Transverse colon (tissue), 4 donors: ENCODE data around the gene GLI3. TPM values are rescaled to one million over a fixed set of nuclear protein-coding genes. Genes with fewer than 3 reads are reported as not detected.

Experiments used
- DNase-seq: peaks from one replicate; pipeline ENCODE4 v3.0.0-alpha.2; 2019
- H3K27ac ChIP-seq, 4 donors: fragments of 200-600 bp; sonication (generic); 2 replicates each; pipeline ENCODE4 v1.5.1; 2016 to 2018; ENCODE audit warnings: inconsistent platforms in 4 of 4
- H3K27me3 ChIP-seq: fragments of 200-600 bp; sonication (generic); 2 replicates; pipeline ENCODE4 v1.5.1; 2017; ENCODE audit warnings: inconsistent platforms
- H3K36me3 ChIP-seq, 4 donors: fragments of 200-600 bp; sonication (generic); 2 replicates each; pipeline ENCODE4 v1.5.1; 2017 to 2019; ENCODE audit warnings: inconsistent platforms in 4 of 4
- H3K4me1 ChIP-seq, 4 donors: fragments of 200-600 bp; sonication (generic); 2 replicates each; pipeline ENCODE4 v1.5.1; 2017 to 2020; ENCODE audit warnings: inconsistent platforms in 4 of 4
- H3K4me3 ChIP-seq, 4 donors: fragments of 200-600 bp; sonication (generic); 1 replicate in 1 of 4; 2 replicates in 3 of 4; pipeline versions ENCODE4 v1.5.1 to v1.6.1; 2017 to 2019; ENCODE audit warnings: inconsistent platforms in 4 of 4
- H3K9me3 ChIP-seq, 2 donors: fragments of 200-600 bp; sonication (generic); 2 replicates each; pipeline ENCODE4 v1.5.1; 2017 to 2019; ENCODE audit warnings: inconsistent platforms in 2 of 2
- CTCF ChIP-seq, 5 experiments: fragments of 200-600 bp in 3 of 5; fragments of 450-650 bp in 2 of 5; sonication (generic) in 3 of 5; IDR thresholded peaks; 1 replicate in 2 of 5; 2 replicates in 3 of 5; pipeline ENCODE4 v1.5.1; 2016 to 2017; ENCODE audit warnings: antibody characterized with exemption in 5 of 5, inconsistent platforms in 3 of 5, mild to moderate bottlenecking in 2 of 5, moderate library complexity in 1 of 5
- EP300 ChIP-seq: sonication (generic); formaldehyde crosslinking; IDR thresholded peaks from one replicate; pipeline ENCODE4 v1.6.1; 2017; ENCODE audit warnings: antibody characterized with exemption, low read depth
- POLR2A ChIP-seq: fragments of 450-650 bp; IDR thresholded peaks from one replicate; pipeline ENCODE4 v1.6.1; 2016; ENCODE audit warnings: antibody characterized with exemption, mild to moderate bottlenecking, moderate library complexity
- POLR2AphosphoS5 ChIP-seq, 3 donors: sonication (generic); formaldehyde crosslinking; IDR thresholded peaks; one replicate each; pipeline ENCODE4 v1.6.1; 2016; ENCODE audit warnings: antibody characterized with exemption in 3 of 3
- WGBS, 2 donors: methylation state at CpG; one replicate each; pipeline ENCODE4 v1.1.5; 2018; ENCODE audit warnings: low coverage in 1 of 2; 5-methylcytosine and 5-hydroxymethylcytosine counted together
- in situ Hi-C, 4 donors: fragments of 200-750 bp; cut with MboI; loops; one replicate each; pipeline versions ENCODE4 v1.15.0 to v1.15.1; 2017; ENCODE audit warnings: low sequenced_read_pairs in 3 of 4, low pct_ligation_motif_present in 1 of 4, low pct_unique_long_range_greater_than_20kb in 1 of 4
- intact Hi-C: fragments of 100-400 bp; cut with DNase I; formaldehyde crosslinking; loops from one replicate; pipeline ENCODE4 v1.15.1; 2023; ENCODE audit warnings: low total_unique reads
- small RNA-seq, 4 donors: library from RNA; depleted of rRNA; stranded (forward); fragments of <200 nt; gene quantifications; one replicate each; pipeline ENCODE3, GENCODE V24; 2016
- total RNA-seq, 4 donors: library from RNA; depleted of rRNA; stranded (reverse); fragments of >200 nt; gene quantifications; one replicate each; pipeline ENCODE4 v1.1.0, GENCODE V29; 2016

Gene GLI3
- total RNA-seq, 4 donors from 2014 or later: 3.7 to 41.1 (median 5.3) TPM

DNA sequence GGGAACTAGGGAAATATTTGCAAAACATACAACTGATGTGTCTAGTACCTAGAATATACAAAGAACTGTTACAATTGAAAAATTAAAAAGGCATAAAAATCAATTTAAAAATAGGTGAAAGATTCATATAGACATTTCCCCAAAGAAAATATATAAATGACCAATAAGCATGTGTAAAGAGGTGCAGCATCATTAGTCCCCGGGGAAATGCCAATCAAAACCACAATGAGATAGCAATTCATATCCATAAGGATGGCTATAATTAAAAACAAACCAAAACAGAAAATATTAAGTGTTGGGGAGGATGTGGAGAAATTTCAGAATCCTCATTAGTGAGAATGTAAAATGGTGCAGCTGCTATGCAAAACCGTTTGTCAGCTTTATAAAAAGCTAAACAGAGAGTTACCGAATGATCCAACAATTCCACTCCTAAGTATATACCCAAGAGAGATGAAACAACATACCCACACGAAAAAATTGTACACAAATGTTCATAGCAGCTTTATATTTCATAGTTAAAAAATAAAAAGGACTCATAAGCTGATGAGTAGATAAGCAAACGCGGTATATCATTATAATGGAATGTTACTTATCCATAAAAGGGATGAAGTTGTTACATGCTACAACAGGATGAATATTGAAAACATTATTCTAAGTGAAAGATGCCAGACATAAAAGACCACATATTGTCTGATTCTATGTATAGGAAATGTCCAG, 324.0 kb downstream of the GLI3 start:
- Histone ChIP-seq H3K4me3 (no peak overlapping the region), H3K4me1 (no peaks in the 10 kb centered on the region), H3K9me3 (no peaks in the 10 kb centered on the region), H3K27me3 (no peaks in the 10 kb centered on the region), H3K36me3 (no peaks in the 10 kb centered on the region), H3K27ac (no peak overlapping the region)
- TF ChIP-seq POLR2AphosphoS5 (IDR thresholded peaks at IDR 0.05) (no peak), CTCF (IDR thresholded peaks at IDR 0.05) (no peak), POLR2A (no peak), EP300 (no peak)
- DNase-seq: no peak
- WGBS, 2 donors: 73 to 76% methylated on average over 6 of the region's 6 CpGs
- intact Hi-C loops (no loop called here), in situ Hi-C loops (no loop called here)

DNA sequence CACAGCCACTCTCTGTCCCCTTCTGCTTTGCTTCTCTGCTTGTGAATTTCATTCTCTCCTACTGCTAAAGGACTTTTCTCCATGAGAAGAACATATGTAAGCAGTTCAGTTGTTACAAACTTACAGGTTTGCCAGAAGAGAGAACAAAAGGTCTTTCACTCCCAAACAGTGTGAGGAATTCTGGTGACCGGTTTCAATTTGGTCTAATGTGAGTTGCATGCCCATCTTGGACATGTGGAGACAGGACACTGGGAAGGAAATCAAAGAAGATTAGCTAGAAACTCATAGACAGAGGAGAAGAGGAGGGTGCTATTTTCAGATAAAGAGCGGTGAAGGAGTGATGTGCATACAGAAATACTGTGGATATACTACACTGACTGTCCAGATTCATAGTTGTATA, 324.6 kb downstream of the GLI3 start:
- H3K27ac ChIP-seq: no peak overlapping the region
- H3K4me1 ChIP-seq: no peaks in the 10 kb centered on the region
- WGBS, 2 donors: 91 to 98% methylated on average over 2 of the region's 2 CpGs
- H3K27me3 ChIP-seq: no peaks in the 10 kb centered on the region
- no peak overlapping the region for H3K4me3 ChIP-seq
- no peaks in the 10 kb centered on the region for H3K9me3 ChIP-seq
- H3K36me3 ChIP-seq: no peaks in the 10 kb centered on the region
- in situ Hi-C loops: no loop called here
- intact Hi-C loops: no loop called here
- DNase-seq: no peak
- TF ChIP-seq EP300 (no peak), CTCF (IDR thresholded peaks at IDR 0.05) (no peak), POLR2AphosphoS5 (IDR thresholded peaks at IDR 0.05) (no peak)

DNA sequence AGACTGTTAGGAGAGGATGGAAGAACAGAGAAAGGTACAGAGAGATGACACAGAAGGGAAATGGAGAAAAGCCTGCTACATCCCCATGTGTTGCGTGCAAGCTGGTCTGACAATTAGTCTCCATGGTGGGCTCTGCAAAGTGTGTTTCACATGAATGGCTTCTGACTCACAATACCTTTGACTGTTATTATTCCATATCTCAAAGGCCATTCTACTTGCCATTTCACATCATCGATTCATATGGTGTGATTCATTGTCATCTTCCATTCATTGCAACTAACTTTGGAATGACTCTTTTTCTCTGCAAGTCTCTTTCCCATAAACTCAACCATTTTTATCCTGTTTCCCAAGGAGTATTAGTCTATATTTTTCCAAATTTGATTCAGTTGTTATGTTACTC, 325.2 kb downstream of the GLI3 start:
- in situ Hi-C loops: no loop called here
- no peak for DNase-seq
- intact Hi-C loops: no loop called here
- TF ChIP-seq EP300: no peak
- no peak for TF ChIP-seq POLR2A
- no peak for TF ChIP-seq POLR2AphosphoS5 (IDR thresholded peaks at IDR 0.05)
- H3K9me3 ChIP-seq: no peaks in the 10 kb centered on the region
- H3K4me1 ChIP-seq: no peaks in the 10 kb centered on the region
- no peaks in the 10 kb centered on the region for H3K36me3 ChIP-seq
- H3K27ac ChIP-seq: no peak overlapping the region
- WGBS, 2 donors: 73 to 88% methylated on average over 2 of the region's 2 CpGs
- H3K4me3 ChIP-seq: no peak overlapping the region
- no peaks in the 10 kb centered on the region for H3K27me3 ChIP-seq

Small RNA genes within 50 kb of the gene (small RNA-seq; reads per million reads assigned to genes)
- 0 reads per million in 4 donors for gene HMGN2P30
